Activated CD4-positive, alpha-beta T cell treated with anti-CD3 and anti-CD28 coated beads, Interleukin-2, Interleukin-6, amounts not matched to agents 100 ng/mL and 50 ng/mL, durations not matched to agents 16 hours and 8 hours (primary cell): ENCODE results near the gene NCAPD2.
"Not testable (repeated sequence)": the region's sequence is repeated elsewhere in the genome, so short reads cannot be mapped to it uniquely, and the experiment has no call there.

Source experiments
- DNase-seq: peaks from one replicate; pipeline ENCODE4 v3.0.0-alpha.2; 2020

NCAPD2 gene

GRCh38 chr12:6494968-6495367, 1.1 kb downstream of the NCAPD2 start:
- peak; percentile 11 for DNase-seq

- not testable (repeated sequence) for DNase-seq
Observed at GRCh38 chr12:6497291-6497690, 3.4 kb downstream of the NCAPD2 start.

- DNase-seq = no peak
Observed at GRCh38 chr12:6500466-6500865, 6.6 kb downstream of the NCAPD2 start.

- DNase-seq = no peak
Observed at GRCh38 chr12:6507102-6507998, 13.4 kb downstream of the NCAPD2 start.

GRCh38 chr12:6508087-6508486, 14.2 kb downstream of the NCAPD2 start:
- no peak for DNase-seq

- no peak for DNase-seq
Observed at GRCh38 chr12:6520186-6520585, 26.3 kb downstream of the NCAPD2 start.

- no peak for DNase-seq
Observed at GRCh38 chr12:6522193-6522592, 28.3 kb downstream of the NCAPD2 start.

- no peak for DNase-seq
Observed at GRCh38 chr12:6523708-6524107, 29.8 kb downstream of the NCAPD2 start.

GRCh38 chr12:6524648-6525047, 30.7 kb downstream of the NCAPD2 start:
- DNase-seq = no peak

GRCh38 chr12:6526201-6526600, 32.3 kb downstream of the NCAPD2 start:
- no peak for DNase-seq

- no peak for DNase-seq
Observed at GRCh38 chr12:6526766-6527525, 33.0 kb downstream of the NCAPD2 start.

- DNase-seq = no peak
Observed at GRCh38 chr12:6527711-6528110, 33.8 kb downstream of the NCAPD2 start.

- no peak for DNase-seq
Observed at GRCh38 chr12:6528539-6529235, 34.8 kb downstream of the NCAPD2 start.

GRCh38 chr12:6529291-6529737, 35.4 kb downstream of the NCAPD2 start:
- DNase-seq = no peak

GRCh38 chr12:6530576-6531260, 36.8 kb downstream of the NCAPD2 start:
- no peak for DNase-seq

- peak; percentile 94 for DNase-seq
Observed at GRCh38 chr12:6532051-6532926, 38.4 kb downstream of the NCAPD2 start.

GRCh38 chr12:6532927-6533652, 39.2 kb downstream of the NCAPD2 start:
- DNase-seq = peak; percentile 77

- DNase-seq = no peak
Observed at GRCh38 chr12:6533653-6533922, 39.7 kb downstream of the NCAPD2 start.

GRCh38 chr12:6533923-6534694, 40.2 kb downstream of the NCAPD2 start, which contains the start of gene GAPDH:
TSS of gene GAPDH (plus strand) at chr12:6534517. CDS start at chr12:6534833, 316 bp downstream.
- DNase-seq = peak; percentile 96

GRCh38 chr12:6534695-6534944, 40.7 kb downstream of the NCAPD2 start:
- DNase-seq = no peak
